NCI-H2029 treated with DMSO at 0.1 percent for 48 hours (cell line): ENCODE data around the gene KCND3.

Experiments used
- DNase-seq: peaks from one replicate; lab custom pipeline; 2025; lab: John Stamatoyannopoulos, UW

KCND3 gene

DNA sequence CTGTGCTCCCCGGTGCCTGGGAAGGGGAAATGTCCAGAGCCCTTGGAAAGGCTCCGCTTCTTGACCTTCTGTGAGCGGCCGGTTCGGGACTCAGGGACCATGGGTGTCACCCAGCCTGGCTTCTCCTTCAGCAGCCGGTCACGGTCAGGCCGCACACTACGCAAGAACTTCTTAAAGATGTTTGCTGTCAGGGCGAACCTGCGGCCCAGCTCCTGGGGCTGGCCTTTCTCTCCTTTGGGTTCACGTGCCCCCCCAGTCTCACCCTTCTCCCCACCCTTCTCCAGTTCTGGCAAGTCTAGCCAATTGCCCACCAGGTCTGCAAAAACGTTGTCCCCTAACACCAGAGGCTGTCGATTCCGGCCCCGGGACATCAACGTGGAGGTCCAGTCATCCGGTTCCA lies 262.4 kb downstream of the KCND3 start:
- DNase-seq, result no peak

DNA sequence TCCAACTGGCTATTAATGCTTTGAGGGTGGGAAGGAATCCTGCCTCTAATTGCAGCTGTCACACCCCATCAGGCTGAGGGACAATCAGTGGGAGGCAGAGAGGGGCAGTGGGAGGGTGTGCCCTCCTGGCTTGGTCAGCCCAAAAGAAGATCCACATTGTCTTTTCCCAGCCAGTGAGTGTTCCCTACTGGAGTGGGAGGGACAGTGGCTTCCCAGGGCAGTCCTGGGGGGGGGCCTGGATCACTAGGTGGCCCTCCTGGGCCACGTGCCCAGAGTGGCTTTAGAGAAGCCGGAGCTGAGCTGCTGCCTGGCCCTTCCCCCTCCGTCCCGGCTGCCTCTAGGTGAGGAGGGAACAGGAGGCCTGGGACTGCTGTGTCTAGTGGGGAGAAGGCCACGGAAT lies 264.3 kb downstream of the KCND3 start:
- no peak for DNase-seq

DNA sequence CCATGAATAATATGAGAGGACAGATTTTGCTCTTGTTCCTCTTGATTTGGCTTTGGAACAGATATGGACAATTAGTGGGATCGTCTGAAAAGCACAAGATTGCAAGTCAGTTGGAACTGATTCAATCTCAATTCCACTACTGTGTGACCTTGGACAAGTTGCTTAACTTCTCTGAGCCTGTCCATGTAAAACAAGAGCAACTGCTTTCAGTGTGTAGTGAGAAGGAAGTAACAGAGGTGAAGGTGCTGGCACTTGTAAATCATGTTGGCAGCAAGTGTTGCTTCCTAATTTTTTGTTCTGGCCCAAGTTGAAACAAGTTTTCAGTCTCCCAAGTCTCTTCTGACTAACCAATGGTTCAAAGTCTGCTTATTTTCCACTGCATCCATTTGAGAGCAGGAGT lies 265.6 kb downstream of the KCND3 start:
- no peak for DNase-seq

DNA sequence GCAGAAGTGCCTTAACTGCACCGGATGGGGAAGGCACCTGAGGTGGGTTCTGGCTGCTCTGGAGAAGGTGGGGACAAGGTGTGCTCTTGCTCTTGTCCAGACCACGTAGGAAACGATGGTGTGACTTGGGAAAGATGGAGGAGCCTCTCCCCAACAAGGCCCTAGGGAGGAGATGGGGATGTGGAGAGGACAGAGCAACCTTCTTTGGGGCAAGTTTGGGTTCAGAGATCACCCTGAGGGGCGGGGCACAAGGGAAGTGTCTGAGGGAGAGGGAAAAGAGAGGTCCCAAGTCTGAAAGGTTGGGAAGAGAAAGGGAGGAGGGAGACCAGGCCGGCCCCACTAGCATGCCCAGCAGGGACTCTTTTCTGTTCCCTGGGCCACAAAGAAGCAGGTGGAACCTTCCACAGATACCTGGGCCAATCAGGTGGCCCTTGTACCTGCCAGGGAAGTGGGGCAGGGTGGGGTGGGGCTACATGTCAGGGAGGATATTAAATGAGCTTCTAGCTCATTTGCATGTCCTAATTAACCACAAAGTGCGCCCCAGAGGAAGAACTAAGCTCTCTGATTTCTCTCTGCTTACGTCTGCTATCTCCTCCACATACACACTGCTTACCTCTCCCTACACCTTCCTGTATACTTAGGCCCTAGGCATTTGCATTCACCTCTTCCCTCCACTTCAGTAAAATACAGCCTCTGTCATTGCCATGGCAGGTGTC lies 266.2 kb downstream of the KCND3 start:
- DNase-seq, result no peak

DNA sequence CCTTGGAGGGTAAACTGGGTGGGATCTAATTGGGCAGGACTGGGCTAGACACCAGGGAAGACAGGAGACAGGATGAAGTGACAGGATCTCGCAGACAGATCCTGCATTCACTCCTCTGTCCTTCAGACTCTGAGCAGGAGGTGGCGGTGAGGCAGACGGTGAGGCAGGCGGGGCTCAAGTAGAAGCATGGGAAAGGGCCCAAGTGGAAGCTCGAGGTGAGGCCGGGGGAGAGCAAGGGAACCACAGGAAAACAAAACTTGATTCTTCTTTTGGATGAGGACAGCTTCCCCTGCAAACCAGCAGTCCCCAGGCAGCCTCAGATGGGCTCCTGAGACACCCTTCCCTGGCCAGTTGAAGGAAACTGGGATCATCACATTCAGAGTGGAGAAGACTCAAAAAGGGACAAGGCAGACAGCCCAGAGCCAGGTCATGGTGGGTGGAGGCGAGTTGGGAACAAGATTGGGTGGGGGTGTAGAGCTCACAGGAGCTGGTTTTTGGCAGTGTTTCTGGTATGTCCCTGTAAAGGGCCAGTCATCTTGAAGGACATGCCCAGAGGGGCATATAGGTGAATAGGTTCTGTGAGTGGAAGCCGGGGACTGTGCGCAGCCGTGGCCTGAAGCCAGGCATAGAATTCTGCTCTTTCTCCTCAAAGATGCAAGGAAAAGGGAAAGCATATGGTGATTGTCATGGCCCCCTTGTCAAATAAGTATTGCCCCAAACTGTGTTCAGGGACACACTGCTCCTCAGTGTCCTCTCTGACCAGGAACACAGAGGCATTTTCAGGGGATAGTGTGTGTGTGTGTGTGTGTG lies 268.3 kb downstream of the KCND3 start:
- no peak for DNase-seq
